ENCODE data around the gene CFH.

DNA sequence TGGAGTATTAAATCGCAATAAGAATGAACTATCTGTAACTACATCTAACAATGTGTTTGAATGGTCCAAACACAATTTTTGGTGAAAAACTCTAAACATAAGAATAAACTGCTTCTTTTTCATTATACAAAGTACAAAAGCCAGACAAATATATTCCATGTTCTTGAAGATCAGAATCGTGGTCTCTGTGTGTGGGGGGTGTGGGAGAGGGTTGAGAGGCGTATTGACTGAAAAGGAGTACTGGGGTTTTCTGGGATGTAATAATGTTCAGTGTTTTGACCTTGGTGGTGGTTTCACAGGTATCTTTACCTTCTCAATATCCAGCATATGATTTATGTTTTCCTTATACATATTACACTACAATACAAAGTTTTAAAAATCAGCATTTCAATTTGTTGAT, 764 bp upstream of the CFH start:
- no peak for TF ChIP-seq GATA2 (IDR thresholded peaks at IDR 0.05; ENCODE audit: low read depth, low read length)
- no peak for TF ChIP-seq GATA3 (IDR thresholded peaks at IDR 0.05; ENCODE audit: low read depth, low read length)

Data from SH-SY5Y (cell line).